ENCODE results near the gene PPP2R5D.

The PPP2R5D gene

GRCh38 chr6:43001843-43002242 lies 17.5 kb downstream of the PPP2R5D start:
- no peak for TF ChIP-seq GATA2 (IDR thresholded peaks at IDR 0.05; ENCODE audit: low read depth, low read length)
- TF ChIP-seq GATA3 (IDR thresholded peaks at IDR 0.05; ENCODE audit: low read depth, low read length), result no peak

- no peak for TF ChIP-seq GATA3 (IDR thresholded peaks at IDR 0.05; ENCODE audit: low read depth, low read length)
- TF ChIP-seq GATA2 (IDR thresholded peaks at IDR 0.05; ENCODE audit: low read depth, low read length), result no peak
These were observed 21.5 kb downstream of the PPP2R5D start for GRCh38 chr6:43005844-43006243.

DNA sequence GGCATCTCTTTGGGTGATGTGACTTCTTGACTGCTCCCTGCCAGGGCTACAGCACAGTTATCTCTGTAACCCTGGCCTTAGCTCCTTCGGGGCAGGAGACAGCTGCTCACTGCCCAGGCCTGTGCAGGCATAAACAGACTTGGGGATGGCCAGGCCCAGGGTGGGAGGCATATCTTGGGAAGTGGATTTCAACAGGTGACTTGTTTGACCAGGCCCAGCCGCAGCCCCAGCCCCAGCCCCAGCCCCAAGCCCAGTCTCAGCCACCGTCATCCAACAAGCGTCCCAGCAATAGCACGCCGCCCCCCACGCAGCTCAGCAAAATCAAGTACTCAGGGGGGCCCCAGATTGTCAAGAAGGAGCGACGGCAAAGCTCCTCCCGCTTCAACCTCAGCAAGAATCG lies 21.9 kb downstream of the PPP2R5D start:
- TF ChIP-seq GATA3 (IDR thresholded peaks at IDR 0.05; ENCODE audit: low read depth, low read length) (no peak), GATA2 (IDR thresholded peaks at IDR 0.05; ENCODE audit: low read depth, low read length) (no peak)

DNA sequence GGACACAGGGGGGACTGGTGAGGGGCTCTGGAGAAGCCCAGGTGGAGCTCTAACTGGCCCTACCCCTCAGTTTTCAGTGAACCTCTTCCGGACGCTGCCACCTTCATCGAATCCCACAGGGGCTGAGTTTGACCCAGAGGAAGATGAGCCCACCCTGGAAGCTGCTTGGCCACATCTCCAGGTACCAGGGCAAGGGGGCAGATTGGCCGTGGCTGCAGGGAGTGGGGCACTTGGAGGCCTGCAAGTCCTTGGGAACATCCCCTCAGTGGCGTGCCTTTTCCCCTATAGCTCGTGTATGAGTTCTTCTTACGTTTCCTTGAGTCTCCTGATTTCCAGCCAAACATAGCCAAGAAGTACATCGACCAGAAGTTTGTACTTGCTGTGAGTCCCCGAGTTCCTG lies 22.8 kb downstream of the PPP2R5D start:
- TF ChIP-seq GATA2 (IDR thresholded peaks at IDR 0.05; ENCODE audit: low read depth, low read length) (no peak), GATA3 (IDR thresholded peaks at IDR 0.05; ENCODE audit: low read depth, low read length) (no peak)

DNA sequence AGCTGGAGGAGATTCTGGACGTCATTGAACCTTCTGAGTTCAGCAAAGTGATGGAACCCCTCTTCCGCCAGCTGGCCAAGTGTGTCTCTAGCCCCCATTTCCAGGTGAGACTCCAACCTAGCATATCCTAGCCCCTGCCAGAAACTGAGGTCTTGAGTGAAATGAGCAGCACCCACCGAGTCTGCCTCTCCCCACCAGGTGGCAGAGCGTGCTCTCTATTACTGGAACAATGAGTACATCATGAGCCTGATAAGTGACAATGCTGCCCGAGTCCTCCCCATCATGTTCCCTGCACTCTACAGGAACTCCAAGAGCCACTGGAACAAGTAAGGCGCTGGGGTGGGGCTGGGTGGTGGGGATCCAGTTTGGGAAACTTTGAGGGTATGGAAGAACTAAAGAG lies 24.8 kb downstream of the PPP2R5D start:
- no peak for TF ChIP-seq GATA2 (IDR thresholded peaks at IDR 0.05; ENCODE audit: low read depth, low read length)
- no peak for TF ChIP-seq GATA3 (IDR thresholded peaks at IDR 0.05; ENCODE audit: low read depth, low read length)

GRCh38 chr6:43011207-43011606 lies 26.8 kb downstream of the PPP2R5D start:
- no peak for TF ChIP-seq GATA2 (IDR thresholded peaks at IDR 0.05; ENCODE audit: low read depth, low read length)
- TF ChIP-seq GATA3 (IDR thresholded peaks at IDR 0.05; ENCODE audit: low read depth, low read length), result no peak

DNA sequence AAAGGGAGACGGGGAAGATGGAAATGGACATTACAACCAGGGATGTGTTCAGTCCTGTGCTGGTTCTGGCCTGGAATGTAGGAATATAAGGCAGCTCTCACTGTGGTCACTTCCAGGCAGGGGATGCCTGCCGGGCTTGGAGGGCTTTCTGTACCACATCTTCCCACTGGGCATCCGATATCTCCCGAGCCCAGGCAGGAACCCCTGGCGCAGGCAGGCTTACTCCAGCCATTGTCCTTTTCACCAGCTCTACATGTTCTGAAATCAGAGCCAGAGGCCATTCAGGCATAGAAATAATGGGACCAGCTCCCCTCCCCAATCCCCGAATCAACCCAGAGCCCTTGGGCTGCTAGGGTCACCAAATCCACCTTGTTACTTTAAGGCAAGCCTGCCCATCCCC lies 28.0 kb downstream of the PPP2R5D start:
- TF ChIP-seq GATA3 (IDR thresholded peaks at IDR 0.05; ENCODE audit: low read depth, low read length) (no peak), GATA2 (IDR thresholded peaks at IDR 0.05; ENCODE audit: low read depth, low read length) (no peak)

DNA sequence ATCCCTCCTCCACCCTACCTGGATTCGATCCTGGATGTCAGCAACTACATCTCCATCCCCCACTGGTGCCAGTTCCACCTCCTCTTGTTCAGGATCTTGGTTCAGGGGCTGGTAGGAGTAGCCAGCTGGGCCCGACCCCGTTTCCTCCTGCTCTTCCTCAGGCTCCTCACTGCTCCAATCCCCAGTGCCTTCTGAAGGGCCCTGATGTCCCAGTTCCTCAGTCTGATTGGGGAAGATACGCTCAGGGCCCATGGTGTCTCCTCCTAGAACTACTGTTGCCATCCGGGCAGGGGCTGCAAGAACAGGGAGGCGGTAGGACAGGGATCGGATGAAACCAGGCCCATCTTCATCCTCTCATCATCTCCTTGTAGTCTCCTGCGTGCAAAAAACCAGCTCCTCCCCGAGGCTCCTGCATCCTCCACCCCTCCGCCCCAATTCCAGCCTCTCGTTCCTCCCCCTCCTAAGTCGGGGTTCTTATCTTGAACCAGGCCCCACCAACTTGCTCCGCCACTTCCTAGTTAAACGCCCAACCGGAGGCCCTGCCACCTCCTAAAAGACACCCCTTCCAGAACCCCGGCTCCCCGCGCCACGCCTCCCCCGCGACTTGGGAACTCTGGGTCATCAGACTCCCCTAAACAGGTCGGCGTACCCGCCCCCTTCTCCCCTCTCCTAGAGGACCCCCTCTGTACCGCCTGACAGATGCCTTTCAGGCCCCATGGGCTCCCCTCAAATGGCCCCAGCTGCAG lies 28.9 kb downstream of the PPP2R5D start:
- no peak for TF ChIP-seq GATA2 (IDR thresholded peaks at IDR 0.05; ENCODE audit: low read depth, low read length)
- no peak for TF ChIP-seq GATA3 (IDR thresholded peaks at IDR 0.05; ENCODE audit: low read depth, low read length)

- TF ChIP-seq GATA2 (IDR thresholded peaks at IDR 0.05; ENCODE audit: low read depth, low read length), result peak; percentile 56
- TF ChIP-seq GATA3 (IDR thresholded peaks at IDR 0.05; ENCODE audit: low read depth, low read length), result no peak
These were observed 29.6 kb downstream of the PPP2R5D start, which contains the start of the genes KLHDC3 and MEA1 for GRCh38 chr6:43013843-43014433. Gene KLHDC3 (plus strand): TSS chr6:43014249. CDS start chr6:43017193, 2,944 bp downstream. Gene MEA1 (minus strand): TSS chr6:43013946. CDS start chr6:43013813, 133 bp downstream.

GRCh38 chr6:43014434-43014909 lies 30.1 kb downstream of the PPP2R5D start:
- no peak for TF ChIP-seq GATA3 (IDR thresholded peaks at IDR 0.05; ENCODE audit: low read depth, low read length)
- no peak for TF ChIP-seq GATA2 (IDR thresholded peaks at IDR 0.05; ENCODE audit: low read depth, low read length)

DNA sequence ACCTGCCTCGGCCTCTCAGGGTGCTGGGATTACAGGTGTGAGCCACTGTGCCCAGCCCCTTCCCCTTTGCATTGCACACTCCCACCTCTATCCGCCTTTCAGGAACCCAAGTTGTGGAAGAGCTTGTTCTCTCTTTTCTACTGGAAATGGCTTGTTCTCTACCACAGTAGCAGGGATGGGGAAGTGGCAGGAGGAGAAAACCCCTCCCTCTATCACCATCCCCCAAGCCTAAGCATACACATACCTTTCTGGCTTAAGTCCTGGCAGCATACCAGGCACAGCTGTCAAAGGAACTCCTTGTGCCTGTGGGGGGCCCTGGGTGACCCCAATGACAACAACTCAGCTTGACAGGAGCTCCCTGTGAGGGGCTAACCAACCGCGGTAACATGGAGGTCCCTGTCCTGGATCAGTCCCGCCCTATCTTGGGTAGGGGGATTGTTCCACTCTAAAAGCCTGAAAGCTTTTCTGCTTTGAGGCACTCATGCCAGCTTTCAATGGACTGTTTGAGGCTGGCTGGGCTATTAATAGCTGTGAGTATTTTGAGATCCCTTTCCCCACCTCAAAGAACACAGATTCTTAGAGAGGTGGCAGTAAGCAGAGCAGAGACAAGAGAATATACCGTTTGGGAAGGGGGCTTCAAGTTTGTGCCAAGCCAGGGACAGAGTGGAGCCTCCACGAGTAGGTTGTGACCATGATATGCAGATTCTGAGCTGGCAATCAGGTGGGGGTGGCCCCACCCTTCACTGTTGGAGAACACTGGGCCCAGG lies 32.0 kb downstream of the PPP2R5D start:
- TF ChIP-seq GATA3 (IDR thresholded peaks at IDR 0.05; ENCODE audit: low read depth, low read length) (no peak), GATA2 (IDR thresholded peaks at IDR 0.05; ENCODE audit: low read depth, low read length) (no peak)

GRCh38 chr6:43016943-43017334 lies 32.6 kb downstream of the PPP2R5D start:
- TF ChIP-seq GATA3 (IDR thresholded peaks at IDR 0.05; ENCODE audit: low read depth, low read length) (no peak), GATA2 (IDR thresholded peaks at IDR 0.05; ENCODE audit: low read depth, low read length) (no peak)

GRCh38 chr6:43019152-43019551 lies 34.8 kb downstream of the PPP2R5D start:
- TF ChIP-seq GATA3 (IDR thresholded peaks at IDR 0.05; ENCODE audit: low read depth, low read length) (no peak), GATA2 (IDR thresholded peaks at IDR 0.05; ENCODE audit: low read depth, low read length) (no peak)

- TF ChIP-seq GATA3 (IDR thresholded peaks at IDR 0.05; ENCODE audit: low read depth, low read length) (no peak), GATA2 (IDR thresholded peaks at IDR 0.05; ENCODE audit: low read depth, low read length) (no peak)
These were observed 35.8 kb downstream of the PPP2R5D start for GRCh38 chr6:43020052-43020705.
